H1 (cell line): Measurements from ENCODE around the gene CDC42EP1. TPM values are rescaled to one million over a fixed set of nuclear protein-coding genes. Genes with fewer than 3 reads are reported as not detected.

ENCODE experiments used
- CHD7 ChIP-seq: fragments of 300-600 bp; sonication (generic); IDR thresholded peaks from 2 replicates; pipeline ENCODE4 v1.7.1; 2012; ENCODE audit warnings: low read length, moderate library complexity, mild to moderate bottlenecking, inconsistent platforms; ENCODE audit not compliant: insufficient replicate concordance
- CTCF ChIP-seq, 3 experiments: IDR thresholded peaks; 1 replicate in 2 of 3; 2 replicates in 1 of 3; pipeline versions ENCODE4 v1.5.1 to v1.6.1; 2011; ENCODE audit warnings: low read length in 3 of 3, mild to moderate bottlenecking in 3 of 3, inconsistent platforms in 2 of 3, low read depth in 1 of 3, moderate library complexity in 1 of 3; ENCODE audit not compliant: insufficient read depth in 1 of 3; ENCODE audit errors: control extremely low read depth in 1 of 3
- KDM4A ChIP-seq: IDR thresholded peaks from one replicate; pipeline ENCODE4 v1.7.1; 2012; ENCODE audit warnings: low read depth, mild to moderate bottlenecking, moderate library complexity, low read length, inconsistent platforms; ENCODE audit not compliant: severe bottlenecking
- NRF1 ChIP-seq: IDR thresholded peaks from 2 replicates; pipeline ENCODE4 v1.6.1; 2011; ENCODE audit warnings: mild to moderate bottlenecking, low read depth, low read length, improper control_type of control experiment
- PHF8 ChIP-seq: fragments of 200-600 bp; sonication (generic); conservative IDR thresholded peaks from 2 replicates; pipeline ENCODE4 v1.7.1; 2012; ENCODE audit warnings: low read depth, mild to moderate bottlenecking, inconsistent platforms, low read length, moderate library complexity
- RFX5 ChIP-seq: IDR thresholded peaks from 2 replicates; pipeline ENCODE4 v1.6.1; 2011; ENCODE audit warnings: low read depth, low read length, improper control_type of control experiment, borderline replicate concordance
- ZNF274 ChIP-seq: IDR thresholded peaks from 2 replicates; pipeline ENCODE4 v1.7.0; 2012; ENCODE audit warnings: low read length, borderline replicate concordance; ENCODE audit errors: extremely low read depth
- polyA plus RNA-seq, 7 experiments: library from polyadenylated mRNA; depleted of rRNA in 3 of 7; stranded (reverse) in 5 of 7; unstranded in 2 of 7; fragments of >200 nt in 5 of 7; fragments of 200-250 nt in 2 of 7; gene quantifications; 1 replicate in 5 of 7; 2 replicates in 1 of 7; 4 replicates in 1 of 7; pipeline versions ENCODE4 v1.2.1 to v1.2.3, GENCODE V29; 2011 to 2013; ENCODE audit warnings: missing spikeins in 2 of 7, mixed read lengths in 2 of 7
- total RNA-seq: library from RNA; stranded (reverse); fragmentation: NEBNext Ultra II Directional; extraction: Animal tissue kit (Norgen Biotek cat#: 25700); gene quantifications from 2 replicates; pipeline ENCODE4 v1.2.1, GENCODE V29; 2021

CDC42EP1 gene
- total and polyA plus RNA-seq, 2 of the 8 experiments (the other 6 are each of a cell fraction or from before 2014, with no cell fraction given) = 8.3 to 11.2 TPM

GRCh38 chr22:37544955-37545702 is 15.2 kb upstream of the CDC42EP1 start (continued):
- TF ChIP-seq CHD7 (no peak), KDM4A (no peak), ZNF274 (no peak), CTCF (IDR thresholded peaks at IDR 0.05; ENCODE audit: control extremely low read depth in 1 of 3, insufficient read depth in 1 of 3, low read depth in 1 of 3, low read length in 3 of 3) (peak; percentile 86 to 96 (median 89)), NRF1 (no peak), PHF8 (no peak), RFX5 (no peak)
